Activated CD4-positive, CD25-positive, alpha-beta regulatory T cell treated with anti-CD3 and anti-CD28 coated beads, Interleukin-2, amount 50 U/mL, for 16 hours (primary cell): ENCODE measurements around the gene ZRSR2.

Experiments used
- DNase-seq: peaks from one replicate; pipeline ENCODE4 v3.0.0-alpha.2; 2020; ENCODE audit warnings: low read depth, low spot score

The ZRSR2 gene

DNA sequence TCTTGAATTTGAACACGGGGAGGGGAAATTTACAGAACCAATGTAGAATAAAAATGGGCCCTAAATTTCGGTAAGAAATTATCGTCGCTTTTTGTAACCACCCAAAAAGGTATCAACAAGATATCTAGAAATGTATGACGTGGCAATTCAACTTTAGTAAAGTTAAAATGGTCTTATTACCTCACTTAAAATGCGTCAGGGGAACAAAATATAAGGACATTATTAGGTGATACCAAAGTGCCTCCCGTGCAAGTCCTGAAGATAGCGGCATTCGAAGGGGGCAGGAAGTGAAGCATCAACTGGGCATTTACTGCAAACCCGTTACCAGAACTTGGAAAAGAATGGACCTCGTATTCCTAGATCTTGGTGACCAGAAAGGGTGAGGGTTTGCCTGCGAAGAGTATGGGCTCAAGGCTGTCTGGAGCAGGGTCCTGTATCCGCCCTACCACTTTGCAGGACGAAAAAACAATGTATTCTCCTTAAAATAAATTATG lies 63.3 kb downstream of the ZRSR2 start:
- DNase-seq, result no peak

DNA sequence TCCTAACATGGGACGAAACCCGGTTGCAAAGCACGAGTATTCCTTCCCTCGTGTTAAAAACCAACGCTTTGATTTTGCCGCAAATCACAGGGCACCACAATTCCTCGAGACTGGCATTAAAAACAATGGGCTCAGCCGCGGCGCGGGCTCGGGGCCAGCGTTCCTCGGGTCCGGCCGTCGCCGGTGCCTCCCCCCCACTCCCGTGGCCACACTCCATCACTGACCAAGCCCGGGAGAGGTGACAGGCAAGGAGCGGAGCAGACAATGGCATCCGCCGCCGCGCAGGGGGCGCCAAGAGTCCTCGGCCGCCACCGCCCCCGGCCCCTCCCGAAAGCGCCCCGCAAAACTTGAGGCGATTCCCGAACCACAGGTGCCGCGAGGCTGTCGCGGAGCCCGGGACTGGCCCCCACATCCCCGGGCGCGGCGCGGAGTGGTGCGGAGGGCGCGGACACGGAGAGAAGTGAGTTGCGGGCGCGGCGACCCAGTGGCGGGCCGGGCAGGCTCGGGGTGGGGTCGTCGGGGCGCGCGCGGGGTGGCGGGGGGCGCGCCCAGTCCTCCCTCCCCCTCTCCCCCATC lies 63.9 kb downstream of the ZRSR2 start:
- DNase-seq, result peak; percentile 10

DNA sequence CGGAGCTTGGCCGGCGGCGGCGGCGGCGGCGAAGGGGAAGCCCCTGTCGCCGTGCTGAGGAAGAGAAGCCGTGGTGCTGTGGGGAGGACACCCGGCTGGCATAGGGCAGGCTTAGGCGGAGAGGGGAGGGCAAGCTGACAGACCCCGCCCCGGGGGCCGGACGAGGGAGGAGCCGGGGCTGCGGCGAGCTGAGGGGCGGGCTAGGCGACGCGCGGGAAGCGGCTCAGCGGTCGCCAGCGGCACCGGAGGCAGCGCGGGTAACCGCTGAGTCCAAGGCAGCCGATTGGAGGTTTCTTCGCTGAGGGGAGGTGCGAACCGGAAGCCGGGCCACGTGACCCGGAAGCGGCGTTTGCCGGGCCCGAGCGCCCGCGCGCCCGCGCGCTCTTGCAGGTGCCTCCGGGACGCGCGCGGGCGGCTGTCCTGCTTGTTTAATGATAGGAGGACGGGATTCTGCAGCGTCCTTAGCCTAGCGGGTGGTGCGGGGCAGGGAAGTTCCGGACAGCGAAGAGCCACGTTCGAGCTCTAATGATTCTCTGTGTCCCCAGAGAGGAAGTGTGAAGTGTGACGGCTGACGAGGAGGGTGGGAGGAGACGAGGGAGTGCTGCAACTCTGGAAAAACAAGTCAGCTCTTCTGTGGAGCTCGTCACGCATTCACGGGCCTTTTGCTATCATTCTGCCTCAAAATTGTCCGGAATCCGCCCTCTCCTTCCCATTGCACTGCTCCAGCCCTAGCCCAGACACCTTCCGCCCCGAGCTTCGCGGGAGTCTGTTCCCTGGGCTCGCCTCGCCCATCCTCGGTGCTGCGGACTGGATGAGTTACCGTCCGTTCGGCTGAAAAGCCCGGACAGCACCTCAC lies 64.7 kb downstream of the ZRSR2 start, which contains the start of gene AP1S2:
TSS of gene AP1S2 (minus strand) at position 102 of the 856 bp plus-strand sequence. CDS start 2,289 bp downstream, outside the sequence.
- peak; percentile 81 for DNase-seq

DNA sequence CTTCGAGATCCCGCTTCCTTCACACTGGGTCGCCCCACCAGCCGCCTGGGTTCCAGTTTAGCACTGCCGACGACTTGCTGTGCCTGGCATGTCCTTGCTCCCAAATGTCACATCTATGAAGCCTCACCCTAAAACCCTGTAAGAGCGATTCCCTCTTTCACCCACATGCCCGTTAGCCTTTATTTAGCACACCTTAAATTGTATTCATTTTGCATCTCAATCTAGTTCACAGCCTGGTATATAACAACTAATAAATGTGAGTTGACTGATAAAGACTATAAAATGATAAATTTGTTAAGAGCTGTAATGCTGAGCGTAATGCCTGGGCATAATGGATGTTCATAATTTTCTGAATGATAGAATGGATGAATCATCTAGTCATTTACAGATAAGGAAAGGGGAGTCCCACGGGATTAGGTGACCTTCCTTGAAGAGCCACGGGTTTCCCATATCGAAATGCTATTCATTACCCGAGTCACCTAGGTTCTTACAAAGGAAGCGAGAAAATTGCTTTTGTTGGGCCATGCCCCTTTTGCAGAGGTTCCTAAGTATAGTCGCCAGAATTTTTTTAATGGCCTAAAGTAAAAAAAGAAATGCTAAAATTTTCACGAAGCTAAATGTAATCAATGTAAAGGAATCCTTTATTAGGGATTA lies 65.4 kb downstream of the ZRSR2 start:
- no peak for DNase-seq

DNA sequence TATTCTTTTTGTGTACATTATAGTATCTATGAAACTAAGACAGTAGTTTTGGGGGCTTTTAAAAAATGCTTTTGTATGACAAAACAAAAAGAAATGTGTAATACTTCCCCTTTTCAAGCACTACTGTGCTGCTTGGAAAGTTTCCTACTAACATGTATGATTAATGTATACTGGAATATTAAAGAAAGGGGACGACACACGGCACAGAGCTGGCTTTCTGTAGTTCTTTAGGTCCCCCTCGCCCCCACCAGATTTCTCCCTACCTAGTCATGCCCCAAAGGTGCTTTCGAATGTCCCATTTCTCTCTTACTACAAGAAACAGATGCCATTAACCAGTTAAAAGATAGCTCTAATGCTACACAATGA lies 65.9 kb downstream of the ZRSR2 start:
- DNase-seq, result no peak

DNA sequence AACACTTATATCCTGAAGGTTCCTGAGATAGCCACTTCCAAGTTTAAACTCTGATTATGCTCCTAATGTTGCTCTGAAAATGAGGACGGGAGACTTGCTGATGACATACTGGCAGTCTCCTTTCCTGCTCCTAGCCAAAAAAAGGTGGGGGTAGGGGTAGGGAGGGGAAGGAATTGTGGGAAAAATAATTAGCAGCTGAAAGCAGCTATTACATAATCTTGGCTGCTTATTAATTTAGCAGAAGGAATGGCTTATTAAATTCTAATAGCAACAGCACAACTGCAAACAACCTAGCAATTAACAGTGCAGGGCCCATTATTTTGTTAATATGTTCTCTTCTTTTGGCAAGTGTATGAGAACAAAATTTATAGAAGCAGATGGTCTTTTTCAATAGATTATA lies 66.4 kb downstream of the ZRSR2 start:
- DNase-seq, result no peak

DNA sequence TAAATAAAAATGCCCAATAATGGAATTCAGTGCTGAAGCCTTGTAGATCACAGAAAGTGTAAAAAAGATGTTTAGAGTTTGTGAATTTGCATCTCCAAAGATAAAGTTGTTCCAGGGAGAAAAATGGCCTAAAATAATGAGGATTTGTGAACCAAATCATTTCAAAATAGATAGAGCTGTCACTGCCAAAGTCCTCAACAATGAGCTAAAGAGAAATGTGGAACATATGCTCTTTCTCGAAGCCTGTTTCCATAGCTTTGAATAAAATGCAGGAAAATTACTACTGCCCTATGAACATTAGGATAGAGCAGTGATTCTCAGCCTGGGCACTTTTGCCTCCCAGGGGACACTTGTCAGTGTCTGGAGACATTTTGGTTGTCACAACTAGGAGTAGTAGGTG lies 67.8 kb downstream of the ZRSR2 start:
- DNase-seq, result no peak

DNA sequence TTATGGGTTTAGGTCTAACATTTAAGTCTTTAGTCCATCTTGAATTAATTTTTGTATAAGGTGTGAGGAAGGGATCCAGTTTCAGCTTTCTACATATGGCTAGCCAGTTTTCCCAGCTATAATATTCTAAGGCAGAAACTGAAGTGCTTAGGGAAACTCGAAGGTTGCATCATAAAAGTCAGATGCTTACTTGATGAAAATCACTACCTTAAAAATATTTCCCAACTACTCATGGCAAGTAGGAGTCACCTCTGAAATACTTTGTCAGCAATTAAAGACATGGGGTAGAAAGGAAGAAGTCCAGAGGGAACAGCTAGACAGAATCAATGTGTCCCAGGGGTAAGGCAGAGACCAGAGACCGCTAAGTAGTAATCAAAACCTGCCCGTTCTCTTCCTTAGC lies 70.6 kb downstream of the ZRSR2 start:
- no peak for DNase-seq

DNA sequence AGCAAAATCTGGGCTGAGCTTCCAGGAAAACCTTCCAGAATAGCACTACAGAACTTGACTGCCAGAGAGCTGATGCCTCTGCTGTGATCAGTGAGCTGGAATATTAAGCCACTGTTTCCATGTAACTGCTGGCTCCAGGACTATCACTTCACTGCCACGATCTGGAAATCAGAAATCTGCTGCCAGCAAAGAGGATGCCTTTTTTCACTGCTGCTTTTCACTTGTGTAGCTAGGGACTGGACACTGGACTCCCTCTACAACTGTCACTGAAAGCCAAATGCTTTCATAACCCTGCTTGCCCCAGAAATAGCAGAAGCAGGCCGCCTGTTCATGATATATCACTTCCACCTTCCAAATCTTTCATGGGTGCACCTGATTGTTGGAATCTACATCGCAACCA lies 73.7 kb downstream of the ZRSR2 start:
- DNase-seq, result no peak

DNA sequence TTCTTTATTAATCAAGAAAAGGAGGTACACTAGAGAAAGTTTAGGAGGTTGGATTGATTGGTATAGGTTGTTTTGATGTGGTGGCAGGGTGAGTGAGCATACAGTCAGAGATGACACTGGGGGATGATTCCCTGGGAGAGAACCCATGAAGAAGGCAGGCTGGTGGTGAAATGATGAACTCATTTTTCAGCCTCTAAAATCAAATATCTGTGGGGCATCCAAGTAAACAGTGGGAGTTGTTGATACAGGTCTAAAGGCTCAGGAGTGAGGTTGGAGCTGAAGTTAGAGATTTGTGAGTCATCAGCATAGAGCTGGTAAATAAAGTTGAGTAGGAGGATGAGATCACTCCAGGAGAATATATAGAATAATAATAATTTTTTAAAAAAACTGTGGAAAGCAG lies 74.3 kb downstream of the ZRSR2 start:
- no peak for DNase-seq

DNA sequence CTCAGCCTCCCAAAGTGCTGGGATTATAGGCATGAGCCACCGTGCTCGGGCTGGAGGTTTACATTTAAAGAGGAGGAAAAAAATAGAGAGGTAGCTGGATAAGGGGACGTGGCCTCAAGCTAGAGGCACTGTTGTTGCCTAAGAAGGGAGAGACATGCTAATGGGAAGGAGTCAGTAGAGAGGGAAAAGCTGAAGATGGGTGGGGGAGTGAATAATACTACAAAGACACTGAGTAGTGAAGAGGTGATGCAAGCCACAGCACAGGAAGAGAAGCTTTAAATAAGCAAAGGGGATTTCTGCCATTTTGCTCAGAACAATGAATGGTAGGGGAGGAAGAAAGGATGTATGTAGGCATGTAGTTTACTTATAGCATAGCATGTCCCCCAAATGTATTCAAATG lies 75.9 kb downstream of the ZRSR2 start:
- no peak for DNase-seq

DNA sequence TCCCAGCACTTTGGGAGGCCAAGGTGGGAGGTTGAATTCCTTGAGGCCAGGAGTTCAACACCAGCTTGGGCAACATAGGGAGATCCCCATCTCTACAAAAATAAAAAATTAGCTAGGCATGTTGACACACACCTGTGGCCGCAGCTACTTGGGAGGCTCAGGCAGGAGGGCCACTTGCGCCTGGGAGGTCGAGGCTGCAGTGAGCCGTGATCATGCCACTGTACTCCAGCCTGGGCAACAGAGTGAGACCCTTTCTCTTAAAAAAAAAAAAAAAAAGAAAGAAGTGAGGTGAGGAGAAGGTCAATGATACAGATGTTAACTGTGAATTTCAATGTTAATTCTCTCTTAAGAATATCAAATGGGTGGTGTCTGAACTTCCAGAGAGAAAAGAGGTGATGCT lies 79.4 kb downstream of the ZRSR2 start:
- no peak for DNase-seq

DNA sequence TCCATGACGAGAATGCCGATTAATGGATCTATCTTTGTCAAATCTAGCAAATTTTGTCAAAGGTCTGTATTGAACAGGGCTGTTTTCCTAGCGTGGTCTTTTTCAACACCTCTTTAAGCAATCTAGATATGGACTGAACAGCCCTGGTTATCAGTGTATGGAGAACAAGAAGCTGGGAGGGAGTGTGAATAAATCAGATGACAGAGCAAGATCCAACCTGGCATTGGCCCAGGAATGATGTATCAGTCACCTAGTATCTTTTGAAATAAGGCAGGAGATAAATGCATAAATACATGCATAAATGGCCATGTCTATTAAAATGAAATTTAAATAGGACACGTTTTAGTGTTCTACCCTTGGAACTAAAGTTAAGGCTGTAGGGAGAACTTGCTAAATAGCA lies 80.0 kb downstream of the ZRSR2 start:
- no peak for DNase-seq
